Left lung (tissue), 10 donors: Measurements from ENCODE around the gene FREM1. TPM values are rescaled to one million over a fixed set of nuclear protein-coding genes. Genes with fewer than 3 reads are reported as not detected.

Source experiments
- ATAC-seq: fragments of 200-7000 bp; cut with Tn5 transposase; one replicate; pipeline ENCODE4 v1.9.1; 2020; ENCODE audit warnings: moderate library complexity
- DNase-seq, 4 donors: peaks; one replicate each; pipeline ENCODE4 v3.0.0-alpha.2; 2013 to 2020
- H3K27ac ChIP-seq, 2 donors: fragments of 200-600 bp; sonication (generic) in 1 of 2; one replicate each; pipeline versions ENCODE4 v1.5.0 to v1.8.0; 2020 to 2021
- H3K27me3 ChIP-seq, 2 donors: fragments of 200-600 bp; sonication (generic) in 1 of 2; one replicate each; pipeline versions ENCODE4 v1.5.0 to v1.8.0; 2020 to 2021
- H3K36me3 ChIP-seq, 2 donors: fragments of 200-600 bp; sonication (generic) in 1 of 2; one replicate each; pipeline versions ENCODE4 v1.5.0 to v1.8.0; 2020 to 2021
- H3K4me1 ChIP-seq, 2 donors: fragments of 200-600 bp; one replicate each; pipeline ENCODE4 v1.8.0; 2021
- H3K4me3 ChIP-seq, 2 donors: fragments of 200-600 bp; sonication (generic) in 1 of 2; one replicate each; pipeline versions ENCODE4 v1.5.0 to v1.8.0; 2020 to 2021; ENCODE audit warnings: mild to moderate bottlenecking in 1 of 2
- H3K9me3 ChIP-seq, 2 donors: fragments of 200-600 bp; sonication (generic) in 1 of 2; one replicate each; pipeline versions ENCODE4 v1.5.0 to v1.8.0; 2020 to 2021
- CTCF ChIP-seq, 2 donors: fragments of 200-600 bp; sonication (generic) in 1 of 2; IDR thresholded peaks; one replicate each; pipeline versions ENCODE4 v1.5.0 to v1.8.0; 2021; ENCODE audit warnings: antibody characterized with exemption in 2 of 2
- intact Hi-C, 2 donors: fragments of 100-400 bp; cut with DNase I; formaldehyde crosslinking; loops; one replicate each; pipeline versions ENCODE4 v1.11.2 to v1.14.2; 2022
- polyA plus RNA-seq, 6 donors: library from polyadenylated mRNA; unstranded; fragments of 120-200 nt; gene quantifications; one replicate each; pipeline ENCODE4 v1.2.1, GENCODE V29; 2013; ENCODE audit not compliant: insufficient read length in 6 of 6
- total RNA-seq, 2 donors: library from RNA; stranded (reverse); fragmentation: NEBNext Ultra II Directional; extraction: Animal tissue kit (Norgen Biotek cat#: 25700); gene quantifications; one replicate each; pipeline ENCODE4 v1.2.1, GENCODE V29; 2021
- donor health status: DM: no; HTN: yes; CAD: no.
- donor health status: DM: no; HTN: no; CAD: no.

Gene FREM1
- total and polyA plus RNA-seq, 8 donors, result 2.4 to 104 (median 66.4) TPM

DNA sequence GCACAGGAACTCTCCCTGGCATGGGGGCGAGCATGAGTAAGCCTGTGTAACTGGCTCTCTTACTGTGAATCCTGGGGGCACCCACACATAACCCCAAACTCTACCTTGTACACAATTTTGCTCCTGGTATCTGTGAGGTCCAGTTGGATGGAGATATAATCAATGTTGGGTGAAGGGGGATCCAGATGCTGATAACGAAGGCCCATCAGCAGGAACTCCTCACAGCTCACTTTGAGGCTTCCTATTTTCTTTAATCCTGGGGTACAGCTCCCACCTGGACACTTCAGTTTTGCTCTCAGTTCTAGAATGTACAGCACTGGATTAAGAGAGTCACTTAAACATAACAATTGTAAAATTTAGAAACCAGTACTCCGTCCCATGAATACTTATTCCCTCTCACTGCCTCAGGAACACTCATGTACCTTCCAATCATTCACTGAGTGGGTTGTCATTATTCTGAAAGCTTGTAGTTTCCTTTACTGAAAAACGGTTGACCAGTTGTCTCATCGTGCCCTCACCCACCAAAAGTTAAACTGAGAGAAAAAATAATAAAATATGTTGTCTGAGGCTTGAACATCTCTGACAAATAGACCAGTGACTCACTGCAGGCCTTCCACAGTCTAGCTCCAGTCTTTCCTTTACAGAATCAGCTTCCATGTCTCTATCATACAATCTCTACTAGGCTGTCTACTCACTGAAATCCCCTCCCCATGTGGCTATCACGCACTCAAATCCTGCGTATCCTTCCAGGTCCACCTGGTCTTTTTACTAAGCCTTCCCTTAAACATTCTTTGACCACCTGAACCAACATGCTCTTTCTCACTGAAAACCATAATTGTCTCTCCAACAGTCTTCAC lies 52.6 kb downstream of the FREM1 start:
- Histone ChIP-seq H3K36me3 (no peaks in the 10 kb centered on the region), H3K4me3 (no peak overlapping the region), H3K27ac (no peak overlapping the region), H3K9me3 (no peaks in the 10 kb centered on the region), H3K27me3 (no peaks in the 10 kb centered on the region), H3K4me1 (no peaks in the 10 kb centered on the region)
- ATAC-seq (no peak), DNase-seq (no peak)
- intact Hi-C loops, result no loop called here
- TF ChIP-seq CTCF (IDR thresholded peaks at IDR 0.05), result no peak

DNA sequence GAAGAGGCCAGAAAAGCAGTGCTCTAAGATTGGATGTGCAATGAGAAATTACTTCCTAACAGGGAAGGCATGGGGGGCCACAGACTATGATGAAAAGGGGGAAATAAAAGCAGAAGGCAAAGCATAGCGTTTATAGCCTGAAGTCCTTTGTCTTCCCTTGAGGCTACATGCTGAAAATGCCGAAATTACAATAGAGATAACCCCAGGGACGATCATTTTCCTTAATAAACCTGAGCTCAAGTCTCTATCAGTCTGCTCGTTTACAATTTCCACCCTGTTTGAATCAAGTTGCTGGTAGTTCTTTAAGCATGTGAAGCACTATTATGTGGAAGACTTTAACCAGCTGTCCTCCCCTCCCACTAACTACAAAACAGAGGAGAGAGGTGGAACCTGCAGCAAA lies 60.4 kb downstream of the FREM1 start:
- no peak for TF ChIP-seq CTCF (IDR thresholded peaks at IDR 0.05)
- H3K36me3 ChIP-seq, result no peaks in the 10 kb centered on the region
- no peak for ATAC-seq
- H3K9me3 ChIP-seq, result no peaks in the 10 kb centered on the region
- intact Hi-C loops, result no loop called here
- no peak overlapping the region for H3K27ac ChIP-seq
- DNase-seq, result no peak
- H3K4me3 ChIP-seq, result no peak overlapping the region
- H3K27me3 ChIP-seq, result no peaks in the 10 kb centered on the region
- H3K4me1 ChIP-seq, result no peaks in the 10 kb centered on the region

DNA sequence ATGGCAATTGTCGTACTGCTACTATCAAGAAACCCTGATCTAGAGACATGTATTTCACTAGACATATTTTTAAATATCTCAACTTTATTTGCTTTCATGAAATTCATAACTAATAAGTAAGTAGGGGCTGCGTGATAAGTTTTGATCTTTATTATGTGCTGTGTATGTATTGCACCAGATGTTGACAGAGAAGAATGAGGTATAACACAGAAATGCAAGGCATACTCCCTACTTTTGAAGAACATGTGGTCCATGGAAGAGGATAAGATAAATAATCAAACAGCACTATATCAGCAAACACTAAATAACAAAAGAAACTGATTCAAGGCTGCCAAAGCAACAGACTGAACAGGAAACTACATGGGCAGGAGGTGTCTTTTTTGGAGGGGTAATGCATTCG lies 60.9 kb downstream of the FREM1 start:
- no peak overlapping the region for H3K27ac ChIP-seq
- ATAC-seq (no peak), DNase-seq (peak in 2 of 4 donors; percentile 49 to 54)
- H3K27me3 ChIP-seq, result no peaks in the 10 kb centered on the region
- H3K9me3 ChIP-seq, result no peaks in the 10 kb centered on the region
- no peaks in the 10 kb centered on the region for H3K36me3 ChIP-seq
- no peaks in the 10 kb centered on the region for H3K4me1 ChIP-seq
- TF ChIP-seq CTCF (IDR thresholded peaks at IDR 0.05), result no peak
- no peak overlapping the region for H3K4me3 ChIP-seq
- intact Hi-C loops, result no loop called here

DNA sequence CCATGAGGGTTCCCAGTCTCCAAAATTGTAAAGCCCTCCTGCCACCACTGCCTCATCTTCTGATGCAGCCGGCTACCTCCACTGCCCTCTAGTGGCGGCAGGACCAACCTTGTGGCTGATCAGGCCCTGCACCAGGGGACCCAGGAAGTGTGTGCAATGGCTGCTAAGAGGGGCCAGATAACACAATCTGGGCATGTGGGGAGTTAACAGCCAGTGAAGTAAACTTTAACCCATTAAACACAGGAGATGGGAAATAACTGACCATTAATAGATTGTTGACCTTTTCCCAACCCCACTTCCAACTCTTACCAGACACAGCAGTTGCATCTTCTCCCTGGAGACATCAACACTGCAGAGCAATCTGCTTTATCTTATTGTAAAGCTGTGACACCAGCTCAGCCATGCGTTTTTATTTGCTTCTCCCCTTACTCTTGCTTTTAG lies 63.3 kb downstream of the FREM1 start:
- Histone ChIP-seq H3K36me3 (no peaks in the 10 kb centered on the region), H3K4me3 (no peak overlapping the region), H3K9me3 (no peaks in the 10 kb centered on the region), H3K27me3 (no peaks in the 10 kb centered on the region), H3K27ac (no peak overlapping the region), H3K4me1 (no peaks in the 10 kb centered on the region)
- peak in 3 of 4 donors; percentile 32 to 77 (median 34) for DNase-seq
- ATAC-seq, result peak; percentile 91
- TF ChIP-seq CTCF (IDR thresholded peaks at IDR 0.05), result peak; percentile 34 to 53
- intact Hi-C loops, result no loop called here

GRCh38 chr9:14843163-14843562 lies 67.1 kb downstream of the FREM1 start:
- ATAC-seq, result no peak
- no peak overlapping the region for H3K4me3 ChIP-seq
- DNase-seq, result no peak
- TF ChIP-seq CTCF (IDR thresholded peaks at IDR 0.05), result no peak
- no peaks in the 10 kb centered on the region for H3K4me1 ChIP-seq
- intact Hi-C loops, result no loop called here
- H3K27ac ChIP-seq, result no peak overlapping the region
- H3K27me3 ChIP-seq, result no peaks in the 10 kb centered on the region
- no peaks in the 10 kb centered on the region for H3K9me3 ChIP-seq
- H3K36me3 ChIP-seq, result no peaks in the 10 kb centered on the region
